Esophagus squamous epithelium (tissue), 5 donors: ENCODE data around the gene ANGPTL8. TPM values are rescaled to one million over a fixed set of nuclear protein-coding genes. Genes with fewer than 3 reads are reported as not detected.

Experiments used
- DNase-seq: peaks from one replicate; lab custom pipeline; 2025; lab: John Stamatoyannopoulos, UW
- H3K27ac ChIP-seq, 4 donors: fragments of 200-600 bp; sonication (generic); one replicate each; pipeline ENCODE4 v1.5.1; 2016 to 2019; ENCODE audit warnings: mild to moderate bottlenecking in 1 of 4
- H3K27me3 ChIP-seq, 4 donors: fragments of 200-600 bp; sonication (generic); 1 replicate in 3 of 4; 2 replicates in 1 of 4; pipeline versions ENCODE4 v1.5.1 to v1.6.0; 2017 to 2021; ENCODE audit warnings: antibody characterized with exemption in 1 of 4
- H3K36me3 ChIP-seq, 3 donors: fragments of 200-600 bp; sonication (generic); one replicate each; pipeline ENCODE4 v1.5.1; 2016 to 2019
- H3K4me1 ChIP-seq, 3 donors: fragments of 200-600 bp; sonication (generic); one replicate each; pipeline ENCODE4 v1.5.1; 2017 to 2019
- H3K4me3 ChIP-seq, 4 donors: fragments of 200-600 bp; sonication (generic); 1 replicate in 3 of 4; 2 replicates in 1 of 4; pipeline ENCODE4 v1.5.1; 2016 to 2019; ENCODE audit warnings: mild to moderate bottlenecking in 2 of 4, moderate library complexity in 1 of 4
- H3K9me3 ChIP-seq, 3 donors: fragments of 200-600 bp; sonication (generic); one replicate each; pipeline ENCODE4 v1.5.1; 2016 to 2019
- POLR2A ChIP-seq, 4 donors: fragments of 450-650 bp; IDR thresholded peaks; one replicate each; pipeline ENCODE4 v1.6.1; 2017; ENCODE audit warnings: antibody characterized with exemption in 4 of 4, mild to moderate bottlenecking in 4 of 4, moderate library complexity in 3 of 4
- WGBS, 2 donors: methylation state at CpG; one replicate each; pipeline ENCODE4 v1.1.5; 2018; 5-methylcytosine and 5-hydroxymethylcytosine counted together
- intact Hi-C: fragments of 100-400 bp; cut with DNase I; formaldehyde crosslinking; loops from one replicate; pipeline ENCODE4 v1.15.0; 2022
- total RNA-seq, 4 donors: library from RNA; depleted of rRNA; stranded (reverse); fragments of >200 nt; gene quantifications; one replicate each; pipeline ENCODE4 v1.1.0, GENCODE V29; 2016
- TF ChIP-seq, protein P1 (sequence below), 6 experiments: fragments of 450-650 bp in 4 of 6; fragments of 200-600 bp in 2 of 6; sonication (generic) in 2 of 6; IDR thresholded peaks; one replicate each; pipeline ENCODE4 v1.5.1; 2016 to 2019; ENCODE audit warnings: antibody characterized with exemption in 6 of 6, mild to moderate bottlenecking in 4 of 6, moderate library complexity in 4 of 6
- donor health status: DM: yes; HTN: yes; CAD: no.

Gene ANGPTL8
- total RNA-seq, 4 donors from 2014 or later: not detected

GRCh38 chr19:11261971-11262839 lies 22.8 kb downstream of the ANGPTL8 start, which contains the start of gene DOCK6:
Gene DOCK6 (minus strand): TSS chr19:11262524. CDS start chr19:11262440, 84 bp downstream.
- no peaks in the 10 kb centered on the region for H3K36me3 ChIP-seq
- DNase-seq: no peak
- H3K4me3 ChIP-seq: peak within 1 kb of the TSS; percentile 72 to 99 (median 84)
- 0 to 12% methylated on average over 2 to 4 of the region's 91 CpGs for WGBS, 2 donors
- no peaks in the 10 kb centered on the region for H3K9me3 ChIP-seq
- TF ChIP-seq, protein P1, sequence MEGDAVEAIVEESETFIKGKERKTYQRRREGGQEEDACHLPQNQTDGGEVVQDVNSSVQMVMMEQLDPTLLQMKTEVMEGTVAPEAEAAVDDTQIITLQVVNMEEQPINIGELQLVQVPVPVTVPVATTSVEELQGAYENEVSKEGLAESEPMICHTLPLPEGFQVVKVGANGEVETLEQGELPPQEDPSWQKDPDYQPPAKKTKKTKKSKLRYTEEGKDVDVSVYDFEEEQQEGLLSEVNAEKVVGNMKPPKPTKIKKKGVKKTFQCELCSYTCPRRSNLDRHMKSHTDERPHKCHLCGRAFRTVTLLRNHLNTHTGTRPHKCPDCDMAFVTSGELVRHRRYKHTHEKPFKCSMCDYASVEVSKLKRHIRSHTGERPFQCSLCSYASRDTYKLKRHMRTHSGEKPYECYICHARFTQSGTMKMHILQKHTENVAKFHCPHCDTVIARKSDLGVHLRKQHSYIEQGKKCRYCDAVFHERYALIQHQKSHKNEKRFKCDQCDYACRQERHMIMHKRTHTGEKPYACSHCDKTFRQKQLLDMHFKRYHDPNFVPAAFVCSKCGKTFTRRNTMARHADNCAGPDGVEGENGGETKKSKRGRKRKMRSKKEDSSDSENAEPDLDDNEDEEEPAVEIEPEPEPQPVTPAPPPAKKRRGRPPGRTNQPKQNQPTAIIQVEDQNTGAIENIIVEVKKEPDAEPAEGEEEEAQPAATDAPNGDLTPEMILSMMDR (IDR thresholded peaks at IDR 0.05): peak in 4 of 6 experiments; percentile 11 to 53 (median 22)
- TF ChIP-seq POLR2A (IDR thresholded peaks at IDR 0.05): no peak
- H3K27me3 ChIP-seq: no peaks in the 10 kb centered on the region
- H3K4me1 ChIP-seq: peaks cover 20 to 50% (median 28%) of the 10 kb centered on the region in 3 donors
- intact Hi-C loops: no loop called here
- peak within 1 kb of the TSS; percentile 86 to 92 (median 90) for H3K27ac ChIP-seq

DNA sequence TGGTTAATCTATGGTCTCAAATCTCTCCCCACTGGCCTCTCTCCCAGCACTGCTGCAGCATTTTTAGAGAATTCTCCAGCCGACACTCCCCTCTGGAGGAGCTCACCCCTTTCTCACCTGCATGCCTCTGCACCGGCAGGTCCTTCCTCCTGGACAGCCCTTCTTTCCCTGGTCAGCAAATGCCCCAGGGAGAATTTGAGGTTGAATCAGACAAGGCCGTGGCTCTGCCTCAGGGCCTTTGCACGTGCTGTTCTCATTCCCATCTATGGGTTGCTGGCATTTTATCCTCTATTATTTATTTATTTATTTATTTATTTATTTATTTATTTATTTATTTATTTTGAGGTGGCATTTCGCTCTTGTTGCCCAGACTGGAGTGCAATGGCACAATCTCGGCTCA lies 24.3 kb downstream of the ANGPTL8 start:
- Histone ChIP-seq H3K4me3 (no peak overlapping the region), H3K36me3 (no peaks in the 10 kb centered on the region), H3K27ac (peak overlapping the region in 2 of 4 donors; percentile 88 to 89), H3K4me1 (peaks cover 23 to 60% (median 32%) of the 10 kb centered on the region in 3 donors), H3K27me3 (no peaks in the 10 kb centered on the region), H3K9me3 (no peaks in the 10 kb centered on the region)
- TF ChIP-seq, protein P1 (IDR thresholded peaks at IDR 0.05): no peak
- TF ChIP-seq POLR2A (IDR thresholded peaks at IDR 0.05): no peak
- 87 to 92% methylated on average over 6 of the region's 6 CpGs for WGBS, 2 donors
- DNase-seq: no peak
- intact Hi-C loops: no loop called here

GRCh38 chr19:11264452-11265176 lies 25.2 kb downstream of the ANGPTL8 start:
- peak overlapping the region; percentile 73 to 89 (median 86) for H3K27ac ChIP-seq
- no peaks in the 10 kb centered on the region for H3K36me3 ChIP-seq
- no peak for DNase-seq
- no peak overlapping the region for H3K4me3 ChIP-seq
- no peaks in the 10 kb centered on the region for H3K9me3 ChIP-seq
- TF ChIP-seq, protein P1 (IDR thresholded peaks at IDR 0.05): no peak
- no peak for TF ChIP-seq POLR2A (IDR thresholded peaks at IDR 0.05)
- 42 to 83% methylated on average over 5 to 11 of the region's 19 CpGs for WGBS, 2 donors
- peaks cover 32 to 69% (median 36%) of the 10 kb centered on the region in 3 donors for H3K4me1 ChIP-seq
- no peaks in the 10 kb centered on the region for H3K27me3 ChIP-seq
- intact Hi-C loops: no loop called here

DNA sequence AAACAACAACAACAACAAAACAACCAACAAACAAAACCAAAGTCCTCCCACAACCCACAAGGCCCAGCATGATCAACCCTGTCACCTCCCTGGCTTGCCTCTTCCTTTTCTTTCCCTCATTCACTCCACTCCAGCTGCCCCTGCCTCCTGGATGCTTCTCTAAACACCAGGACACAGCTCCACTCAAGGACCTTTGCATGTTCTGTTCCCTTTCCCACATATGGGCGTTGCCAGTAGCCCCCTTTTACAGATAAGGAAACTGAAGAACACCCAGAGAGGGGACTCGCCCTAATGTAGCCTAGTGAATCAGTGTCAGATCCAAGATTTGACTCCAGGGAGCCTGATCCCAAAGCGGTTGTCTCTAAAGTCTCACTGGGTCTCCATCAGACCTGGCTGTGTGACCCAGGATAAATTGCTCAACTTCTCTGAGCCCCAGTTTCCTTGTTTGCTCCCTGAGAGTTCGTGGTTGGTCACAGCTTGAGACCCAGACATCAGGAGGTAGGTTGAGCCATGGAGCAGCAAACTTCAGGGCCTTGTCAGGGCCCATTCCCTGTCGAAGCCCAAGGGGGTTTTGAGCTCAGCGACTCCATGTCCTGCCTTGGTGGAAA lies 25.9 kb downstream of the ANGPTL8 start:
- DNase-seq: no peak
- intact Hi-C loops: no loop called here
- Histone ChIP-seq H3K27ac (peak overlapping the region; percentile 73 to 89 (median 86)), H3K36me3 (no peaks in the 10 kb centered on the region), H3K27me3 (no peaks in the 10 kb centered on the region), H3K4me1 (peaks cover 35 to 72% (median 36%) of the 10 kb centered on the region in 3 donors), H3K4me3 (no peak overlapping the region), H3K9me3 (no peaks in the 10 kb centered on the region)
- TF ChIP-seq, protein P1 (IDR thresholded peaks at IDR 0.05): no peak
- TF ChIP-seq POLR2A (IDR thresholded peaks at IDR 0.05): no peak
- WGBS, 2 donors: 38 to 59% methylated on average over 4 to 6 of the region's 6 CpGs
